Measurements from ENCODE around the gene WTIP. TPM values are rescaled to one million over a fixed set of nuclear protein-coding genes. Genes with fewer than 3 reads are reported as not detected.

Gene WTIP
- total RNA-seq, 4 donors from 2014 or later: 0.49 to 9.3 (median 2.4) TPM

DNA sequence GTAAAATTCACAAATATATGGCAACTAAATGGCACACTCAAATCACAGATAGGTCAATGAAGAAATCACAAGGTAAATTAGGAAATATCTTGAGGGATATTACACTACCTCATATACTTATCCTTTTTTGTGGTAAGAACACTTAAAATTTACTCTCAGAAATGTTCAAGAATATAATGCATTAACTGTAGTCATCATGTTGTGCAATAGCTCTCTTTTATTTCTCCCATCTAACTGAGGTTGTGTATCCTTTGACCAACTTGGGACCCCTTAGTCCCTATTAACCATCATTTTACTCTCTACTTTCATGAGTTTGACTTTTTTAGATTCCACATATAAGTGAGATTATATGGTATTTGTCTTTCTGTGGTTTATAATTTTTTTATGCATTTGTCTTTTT lies 52.6 kb downstream of the WTIP start:
- no peaks in the 10 kb centered on the region for H3K36me3 ChIP-seq
- H3K4me1 ChIP-seq: no peaks in the 10 kb centered on the region
- no peaks in the 10 kb centered on the region for H3K9me3 ChIP-seq
- intact Hi-C loops (cut with DNase I): no loop called here
- H3K4me3 ChIP-seq: no peak overlapping the region
- no peak for DNase-seq
- peaks cover 0 to 38% (median 0%) of the 10 kb centered on the region in 4 donors for H3K27me3 ChIP-seq
- no peak overlapping the region for H3K27ac ChIP-seq
- TF ChIP-seq, protein P1, sequence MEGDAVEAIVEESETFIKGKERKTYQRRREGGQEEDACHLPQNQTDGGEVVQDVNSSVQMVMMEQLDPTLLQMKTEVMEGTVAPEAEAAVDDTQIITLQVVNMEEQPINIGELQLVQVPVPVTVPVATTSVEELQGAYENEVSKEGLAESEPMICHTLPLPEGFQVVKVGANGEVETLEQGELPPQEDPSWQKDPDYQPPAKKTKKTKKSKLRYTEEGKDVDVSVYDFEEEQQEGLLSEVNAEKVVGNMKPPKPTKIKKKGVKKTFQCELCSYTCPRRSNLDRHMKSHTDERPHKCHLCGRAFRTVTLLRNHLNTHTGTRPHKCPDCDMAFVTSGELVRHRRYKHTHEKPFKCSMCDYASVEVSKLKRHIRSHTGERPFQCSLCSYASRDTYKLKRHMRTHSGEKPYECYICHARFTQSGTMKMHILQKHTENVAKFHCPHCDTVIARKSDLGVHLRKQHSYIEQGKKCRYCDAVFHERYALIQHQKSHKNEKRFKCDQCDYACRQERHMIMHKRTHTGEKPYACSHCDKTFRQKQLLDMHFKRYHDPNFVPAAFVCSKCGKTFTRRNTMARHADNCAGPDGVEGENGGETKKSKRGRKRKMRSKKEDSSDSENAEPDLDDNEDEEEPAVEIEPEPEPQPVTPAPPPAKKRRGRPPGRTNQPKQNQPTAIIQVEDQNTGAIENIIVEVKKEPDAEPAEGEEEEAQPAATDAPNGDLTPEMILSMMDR (IDR thresholded peaks at IDR 0.05): no peak
- TF ChIP-seq POLR2A (IDR thresholded peaks at IDR 0.05): no peak

DNA sequence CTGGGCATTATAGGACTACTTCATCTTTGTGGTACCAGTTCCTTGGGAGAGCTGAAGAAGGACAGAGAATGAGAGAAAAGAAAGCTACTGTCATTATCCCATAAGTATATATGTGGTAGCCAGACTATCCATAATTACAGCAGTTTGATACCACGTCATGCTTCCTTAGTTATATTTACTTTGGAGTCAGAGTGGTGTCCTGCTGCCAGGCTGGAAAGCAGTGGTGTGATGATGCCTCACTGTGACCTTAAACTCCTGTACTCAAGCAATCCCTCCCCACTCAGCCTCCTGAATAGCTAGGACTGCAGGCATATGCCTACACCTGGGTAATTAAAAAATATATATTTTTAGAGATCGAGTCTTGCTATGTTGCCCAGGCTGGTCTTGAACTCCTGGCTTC lies 57.8 kb downstream of the WTIP start:
- Histone ChIP-seq H3K36me3 (no peaks in the 10 kb centered on the region), H3K4me1 (no peaks in the 10 kb centered on the region), H3K27ac (no peak overlapping the region), H3K9me3 (peaks cover 0 to 6% (median 0%) of the 10 kb centered on the region in 3 donors), H3K27me3 (peaks cover 0 to 18% (median 0%) of the 10 kb centered on the region in 4 donors), H3K4me3 (no peak overlapping the region)
- DNase-seq: no peak
- intact Hi-C loops (cut with DNase I): no loop called here
- no peak for TF ChIP-seq POLR2A (IDR thresholded peaks at IDR 0.05)
- TF ChIP-seq, protein P1 (IDR thresholded peaks at IDR 0.05): no peak
- WGBS, 2 donors: 52 to 53% methylated on average over 2 of the region's 2 CpGs

DNA sequence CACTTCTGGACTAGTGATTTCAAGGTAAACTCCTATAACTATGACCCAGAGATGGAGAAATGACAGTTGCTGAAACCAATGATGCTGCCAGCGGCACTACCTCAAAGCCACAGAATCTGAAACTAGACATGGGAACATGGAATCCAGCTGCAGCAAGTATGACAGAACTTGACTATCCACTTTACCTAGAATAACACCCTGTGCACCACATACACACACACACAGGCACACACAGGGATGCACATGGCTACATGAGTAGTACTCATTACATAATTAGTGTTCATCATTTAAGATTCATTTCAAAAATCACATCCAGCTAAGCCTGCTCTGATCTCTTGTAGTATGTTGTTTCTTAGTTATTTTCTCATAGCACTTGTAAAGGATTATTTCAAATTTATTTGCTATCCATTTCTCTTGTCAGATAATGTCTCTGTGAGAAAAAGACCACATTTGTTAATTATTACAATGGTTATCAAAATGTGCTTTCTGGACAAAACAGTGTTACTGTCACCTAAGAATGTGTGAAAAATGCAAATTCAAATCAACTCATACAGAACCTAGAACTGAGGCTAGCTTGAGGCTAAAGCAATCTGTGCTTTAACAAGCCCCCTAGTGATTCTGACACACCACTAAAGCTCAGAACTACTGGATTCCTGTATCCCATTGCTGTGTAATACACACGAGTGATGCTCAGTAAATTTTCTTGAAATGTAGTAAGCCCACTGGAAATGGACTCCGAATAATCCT lies 59.4 kb downstream of the WTIP start:
- Histone ChIP-seq H3K27ac (no peak overlapping the region), H3K4me3 (no peak overlapping the region), H3K4me1 (no peaks in the 10 kb centered on the region), H3K36me3 (no peaks in the 10 kb centered on the region), H3K9me3 (peaks cover 0 to 6% (median 0%) of the 10 kb centered on the region in 3 donors), H3K27me3 (peaks cover 0 to 13% (median 0%) of the 10 kb centered on the region in 4 donors)
- 76 to 83% methylated on average over 3 of the region's 3 CpGs for WGBS, 2 donors
- no peak for DNase-seq
- intact Hi-C loops (cut with DNase I): no loop called here
- no peak for TF ChIP-seq POLR2A (IDR thresholded peaks at IDR 0.05)
- TF ChIP-seq, protein P1 (IDR thresholded peaks at IDR 0.05): no peak

DNA sequence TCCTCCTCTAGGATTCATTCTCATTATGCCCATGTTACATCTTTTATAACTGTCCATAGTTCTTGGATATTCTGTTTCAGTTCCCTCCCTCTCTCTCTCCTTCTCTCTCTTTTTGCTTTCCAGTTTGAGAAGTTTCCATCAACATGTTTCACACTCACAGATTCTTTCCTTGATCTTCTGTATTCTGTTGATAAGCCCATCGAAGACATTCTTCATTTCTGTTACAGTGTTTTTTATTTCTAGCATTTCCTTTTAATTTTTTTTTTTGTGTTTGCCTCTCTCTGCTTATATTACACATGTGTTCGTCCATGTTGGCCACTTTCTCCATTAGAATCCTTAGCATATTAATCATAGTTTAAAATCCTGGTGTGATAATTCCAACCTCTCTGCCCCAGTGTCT lies 68.3 kb downstream of the WTIP start:
- Histone ChIP-seq H3K4me1 (no peaks in the 10 kb centered on the region), H3K27me3 (peaks cover 0 to 19% (median 0%) of the 10 kb centered on the region in 4 donors), H3K4me3 (no peak overlapping the region), H3K9me3 (peaks cover 0 to 6% (median 0%) of the 10 kb centered on the region in 3 donors), H3K36me3 (no peaks in the 10 kb centered on the region), H3K27ac (no peak overlapping the region)
- TF ChIP-seq POLR2A (IDR thresholded peaks at IDR 0.05): no peak
- TF ChIP-seq, protein P1 (IDR thresholded peaks at IDR 0.05): no peak
- DNase-seq: no peak
- intact Hi-C loops (cut with DNase I): no loop called here
- WGBS, 2 donors: 54 to 62% methylated on average over 2 of the region's 2 CpGs

DNA sequence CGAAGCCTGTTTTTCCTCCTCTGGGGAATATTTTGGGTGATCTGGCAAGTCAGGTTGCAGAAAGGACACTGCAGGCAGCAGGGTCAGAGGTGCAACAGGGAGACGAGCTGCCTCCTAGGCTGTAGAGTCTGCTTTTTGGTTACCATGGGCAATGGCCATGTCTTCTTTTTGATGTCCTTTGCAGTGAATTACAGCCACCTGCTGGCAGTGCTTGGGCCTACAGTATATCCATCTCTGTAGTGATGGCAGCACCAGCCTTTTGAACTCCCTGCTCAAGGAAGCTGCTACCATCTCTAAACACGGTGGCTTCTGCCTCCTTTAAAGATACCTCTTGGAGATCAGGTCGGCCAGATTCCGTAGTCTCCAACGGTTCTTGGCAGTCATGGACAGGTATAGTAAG lies 73.9 kb downstream of the WTIP start:
- Histone ChIP-seq H3K36me3 (no peaks in the 10 kb centered on the region), H3K27me3 (peaks cover 0 to 35% (median 0%) of the 10 kb centered on the region in 4 donors), H3K9me3 (no peaks in the 10 kb centered on the region), H3K27ac (no peak overlapping the region), H3K4me1 (no peaks in the 10 kb centered on the region), H3K4me3 (no peak overlapping the region)
- intact Hi-C loops (cut with DNase I): no loop called here
- TF ChIP-seq, protein P1 (IDR thresholded peaks at IDR 0.05): no peak
- TF ChIP-seq POLR2A (IDR thresholded peaks at IDR 0.05): no peak
- DNase-seq: no peak
- WGBS, 2 donors: 62 to 70% methylated on average over 5 to 6 of the region's 6 CpGs
